ENCODE data around the gene IZUMO2.
"Not testable (repeated sequence)": the region's sequence is repeated elsewhere in the genome, so short reads cannot be mapped to it uniquely, and the experiment has no call there.

Gene IZUMO2

DNA sequence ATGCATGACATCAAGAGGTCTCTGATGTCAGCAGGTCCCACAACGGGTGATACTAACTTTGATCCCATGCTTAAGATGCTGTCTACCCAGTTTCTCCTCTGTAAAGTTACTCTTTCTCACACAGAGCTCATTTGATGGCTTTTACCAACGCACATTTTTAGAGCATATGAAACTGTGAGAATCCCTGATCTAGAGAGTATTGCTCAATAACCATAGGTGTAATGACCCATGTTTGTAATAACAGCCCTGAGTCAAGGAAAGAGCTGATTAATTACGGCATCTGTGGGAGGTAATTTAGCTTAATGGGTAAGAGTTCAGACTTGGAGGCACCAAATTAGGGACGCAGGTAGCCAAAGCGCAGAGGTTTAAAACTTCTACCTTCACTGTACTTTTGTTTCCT is 18.0 kb upstream of the IZUMO2 start:
- no peak for DNase-seq

DNA sequence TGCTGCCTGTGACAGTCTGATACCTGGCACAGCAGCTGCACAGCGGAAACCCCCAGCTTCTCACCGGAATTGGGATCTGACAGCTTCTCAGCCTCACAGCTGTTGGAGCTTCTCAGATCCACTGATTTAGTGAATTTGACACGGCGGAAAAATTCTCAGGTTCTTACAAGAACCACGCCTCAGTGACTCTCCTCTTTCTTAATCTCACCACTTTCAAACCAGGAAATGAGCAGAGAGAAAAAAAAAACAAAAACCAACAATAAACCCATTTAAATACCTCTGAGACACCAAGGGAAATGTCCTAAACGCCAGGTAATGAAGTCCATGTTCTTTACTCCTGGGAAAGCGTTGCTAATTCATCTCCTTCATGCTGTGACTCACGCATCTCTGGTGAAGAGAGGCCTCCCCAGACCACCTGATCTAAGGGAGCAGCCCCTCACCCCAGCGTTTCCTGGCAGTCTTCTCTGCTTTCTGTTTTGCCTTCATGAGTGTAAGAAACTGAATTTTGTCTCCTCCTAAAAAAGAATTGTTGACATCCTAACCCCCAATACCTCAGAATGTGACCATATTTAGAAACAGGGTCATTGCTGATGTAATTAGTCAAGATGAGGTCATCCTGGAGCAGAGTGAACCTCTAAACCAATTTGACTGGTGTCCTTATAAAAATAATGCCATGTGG is 15.9 kb upstream of the IZUMO2 start:
- DNase-seq: no peak

DNA sequence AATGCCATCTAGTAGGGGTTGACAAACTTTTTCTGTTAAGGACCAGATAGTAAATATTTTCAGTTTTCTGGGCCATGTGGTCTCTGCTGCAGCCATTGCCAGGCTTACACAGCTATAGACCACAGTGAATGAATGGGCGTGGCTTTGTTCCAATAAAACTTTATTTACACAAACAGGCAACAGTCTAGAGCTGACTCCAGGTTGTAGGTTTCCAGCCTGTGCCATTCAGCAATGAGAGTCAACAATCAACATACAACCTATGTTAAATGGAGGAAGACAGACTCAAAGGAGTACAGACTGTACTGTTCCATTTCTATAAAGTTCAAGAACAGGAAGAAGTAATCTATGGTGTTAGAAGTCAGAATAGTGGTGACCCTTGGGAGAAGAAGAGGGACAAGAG is 15.2 kb upstream of the IZUMO2 start:
- no peak for DNase-seq

DNA sequence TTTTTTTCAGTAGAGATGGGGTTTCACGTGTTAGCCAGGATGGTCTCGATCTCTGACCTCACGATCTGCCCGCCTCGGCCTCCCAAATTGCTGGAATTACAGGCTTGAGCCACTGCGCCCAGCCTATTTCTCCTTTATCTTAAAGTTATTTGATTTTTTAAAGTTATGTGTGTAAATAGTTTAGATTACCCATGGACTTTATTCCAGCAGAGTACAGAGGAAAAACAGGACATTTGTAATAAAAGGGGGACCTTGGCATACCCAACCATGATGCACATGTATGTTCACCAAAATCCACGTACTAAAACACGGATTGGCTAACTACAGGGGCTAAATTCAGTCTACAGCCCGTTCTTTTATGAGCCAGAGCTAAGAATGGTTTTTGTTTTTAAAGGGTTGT is 13.7 kb upstream of the IZUMO2 start:
- DNase-seq: no peak

DNA sequence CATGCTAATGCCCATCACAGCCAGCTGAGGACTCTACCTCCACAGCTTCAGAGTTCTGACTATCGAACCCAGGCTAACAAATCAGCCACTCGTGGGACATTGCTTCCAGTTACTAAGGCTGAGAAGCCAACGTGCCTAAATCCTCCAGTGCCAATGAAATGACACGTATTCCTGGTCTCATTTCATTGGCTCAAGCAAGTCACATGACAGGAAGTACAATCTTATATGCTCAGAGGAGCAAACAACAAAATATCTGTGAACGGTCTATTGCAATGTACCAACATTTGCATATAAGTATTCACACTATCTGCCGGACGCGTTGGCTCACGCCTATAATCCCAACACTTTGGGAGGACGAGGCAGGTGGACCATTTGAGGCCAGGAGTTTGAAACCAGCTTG is 12.8 kb upstream of the IZUMO2 start:
- DNase-seq: no peak

GRCh38 chr19:50174100-50174793 is 11.2 kb upstream of the IZUMO2 start:
- DNase-seq: no peak

DNA sequence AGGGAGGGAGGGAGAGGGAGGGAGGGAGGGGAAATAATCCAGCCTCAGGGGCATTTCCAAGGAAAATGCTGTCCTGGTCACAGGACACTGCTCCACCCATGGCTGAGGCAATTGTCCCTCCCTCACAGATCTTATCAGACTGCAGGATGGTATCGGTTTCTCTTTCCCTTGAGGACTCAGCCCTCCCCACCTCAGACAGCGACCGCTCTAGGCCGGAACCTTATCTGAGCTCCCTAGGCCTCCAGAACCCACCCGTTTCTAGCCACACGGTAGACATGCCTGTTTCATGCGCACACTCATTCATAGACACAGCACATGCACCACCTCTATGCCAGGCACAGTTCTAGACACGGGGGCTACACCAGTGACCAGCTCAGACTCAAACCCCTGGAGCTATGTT is 10.0 kb upstream of the IZUMO2 start:
- no peak for DNase-seq

DNA sequence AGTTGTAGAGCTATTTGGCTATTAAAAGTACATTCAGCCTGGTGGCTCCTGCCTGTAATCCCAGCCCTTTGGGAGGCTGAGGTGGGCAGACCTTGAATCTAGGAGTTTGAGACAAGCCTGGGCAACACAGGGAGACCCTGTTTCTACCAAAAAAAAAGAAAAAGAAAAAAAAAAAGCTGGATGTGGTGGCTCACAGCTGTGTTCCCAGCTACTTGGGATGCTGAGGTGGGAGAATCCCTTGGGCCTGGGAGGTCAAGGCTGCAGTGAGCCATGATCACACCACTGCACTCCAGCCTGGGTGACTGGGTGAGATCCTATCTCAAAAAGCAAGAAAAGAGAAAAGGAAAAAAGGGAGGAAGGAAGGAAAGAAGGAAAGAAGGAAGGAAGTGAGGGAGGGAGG is 9.6 kb upstream of the IZUMO2 start:
- no peak for DNase-seq

DNA sequence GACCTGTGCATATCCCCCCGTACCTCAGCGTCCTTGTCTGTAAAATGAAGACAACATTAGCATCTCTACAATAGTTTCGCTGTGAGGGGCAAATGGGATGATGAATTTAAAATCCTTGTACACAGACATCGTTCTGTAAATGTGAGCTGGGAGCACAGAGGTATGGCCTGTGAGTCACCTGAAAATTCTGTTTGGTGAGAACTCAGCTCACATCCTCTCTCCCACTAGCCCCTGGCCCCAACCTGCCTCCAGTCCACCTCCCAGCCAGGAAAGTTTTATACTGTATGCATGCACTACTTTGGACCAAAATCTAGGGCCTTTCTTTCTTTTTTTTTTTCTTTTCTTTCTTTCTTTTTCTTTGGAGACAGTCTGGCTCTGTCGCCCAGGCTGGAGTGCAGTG is 8.7 kb upstream of the IZUMO2 start:
- no peak for DNase-seq

DNA sequence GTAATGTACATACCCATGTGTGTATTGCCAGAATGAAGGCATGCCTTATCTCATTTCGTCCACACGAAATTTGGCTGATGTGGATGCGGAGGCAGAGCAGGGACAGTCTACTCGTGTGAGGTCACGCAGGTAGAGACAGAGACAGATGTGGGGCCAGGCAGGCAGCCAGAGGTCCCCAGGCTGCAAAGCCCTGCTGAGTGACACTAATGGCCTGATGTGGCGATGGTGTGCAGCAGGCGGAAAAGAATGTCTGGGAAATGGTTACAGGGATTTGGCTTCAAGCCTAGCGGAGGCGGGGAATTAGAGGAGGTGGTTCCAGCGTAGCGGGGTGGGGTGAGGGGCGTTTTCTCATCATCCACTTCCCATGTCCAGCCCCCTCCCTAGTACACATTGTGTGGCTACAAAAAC is 4.2 kb upstream of the IZUMO2 start:
- DNase-seq: no peak

- DNase-seq: no peak
These were observed 4.0 kb downstream of the IZUMO2 start for GRCh38 chr19:50159078-50159477.

DNA sequence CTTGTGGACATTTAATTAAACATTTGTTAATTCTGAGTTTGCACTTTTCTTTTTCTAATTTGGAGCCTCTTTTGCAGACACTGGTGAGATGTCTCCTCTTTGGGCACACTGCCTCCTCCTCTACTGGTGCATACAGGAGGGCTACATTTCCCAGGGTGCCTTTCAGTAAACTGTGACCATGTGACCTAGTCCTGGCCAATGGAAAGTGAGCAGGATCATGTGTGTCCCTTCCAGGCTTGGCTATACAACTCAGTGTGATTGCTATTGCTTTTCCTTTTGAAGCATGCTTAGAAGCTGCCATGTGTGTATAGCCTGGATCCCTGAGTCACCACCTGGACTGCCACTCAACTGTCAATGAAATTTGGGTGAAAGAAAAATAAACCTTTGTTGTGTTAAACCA is 4.5 kb downstream of the IZUMO2 start:
- DNase-seq: no peak

DNA sequence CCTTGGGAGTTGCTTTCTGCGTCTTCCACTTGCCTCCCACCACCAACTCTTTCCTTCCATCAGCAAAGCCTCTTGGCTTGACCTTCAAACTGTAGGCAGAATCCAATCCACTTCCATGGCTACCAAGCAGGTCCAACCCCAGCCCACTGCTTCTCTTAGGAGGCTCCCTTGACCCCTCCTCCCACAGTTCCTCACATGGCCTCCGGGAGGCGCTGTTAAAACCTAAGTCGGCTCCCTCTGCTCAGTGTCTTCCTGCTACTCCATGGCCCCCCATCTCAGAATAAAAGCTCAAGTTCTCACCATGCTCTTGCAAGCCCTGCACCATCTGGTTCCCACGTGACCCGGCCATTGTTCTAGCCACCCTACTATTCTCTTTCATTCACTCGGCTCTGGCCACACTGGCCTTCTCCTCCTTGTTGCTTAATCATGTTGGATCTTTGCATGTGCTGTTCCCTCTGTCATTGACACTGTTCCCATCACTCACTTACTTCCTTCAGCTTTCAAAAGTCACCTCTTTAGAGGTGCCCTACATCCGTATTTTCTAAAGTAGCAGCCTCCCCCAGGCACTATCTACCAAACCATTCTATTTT is 7.5 kb downstream of the IZUMO2 start:
- DNase-seq: no peak

DNA sequence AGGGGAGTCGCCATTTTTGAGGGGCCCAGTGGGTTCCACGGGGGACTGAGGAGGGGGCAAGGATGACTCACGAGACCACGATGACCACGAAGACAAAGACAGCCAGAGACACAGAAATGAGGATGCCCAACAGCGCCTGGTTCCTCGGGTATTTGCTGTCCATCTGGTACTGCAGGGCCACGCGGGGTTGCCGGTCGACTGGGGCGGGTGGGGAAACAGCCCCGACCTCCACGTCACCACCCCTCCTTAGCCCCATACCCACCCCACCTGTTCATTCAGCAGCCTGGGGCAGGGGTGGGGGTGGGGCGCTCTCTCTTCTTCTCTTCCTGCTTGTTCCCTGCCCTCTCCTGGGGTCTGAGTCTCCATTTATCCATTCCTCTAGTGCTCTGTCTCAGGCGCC is 8.6 kb downstream of the IZUMO2 start:
- DNase-seq: no peak

GRCh38 chr19:50152578-50152977 is 10.5 kb downstream of the IZUMO2 start:
- no peak for DNase-seq

- DNase-seq: no peak
These were observed 14.6 kb downstream of the IZUMO2 start for GRCh38 chr19:50148528-50148927.

DNA sequence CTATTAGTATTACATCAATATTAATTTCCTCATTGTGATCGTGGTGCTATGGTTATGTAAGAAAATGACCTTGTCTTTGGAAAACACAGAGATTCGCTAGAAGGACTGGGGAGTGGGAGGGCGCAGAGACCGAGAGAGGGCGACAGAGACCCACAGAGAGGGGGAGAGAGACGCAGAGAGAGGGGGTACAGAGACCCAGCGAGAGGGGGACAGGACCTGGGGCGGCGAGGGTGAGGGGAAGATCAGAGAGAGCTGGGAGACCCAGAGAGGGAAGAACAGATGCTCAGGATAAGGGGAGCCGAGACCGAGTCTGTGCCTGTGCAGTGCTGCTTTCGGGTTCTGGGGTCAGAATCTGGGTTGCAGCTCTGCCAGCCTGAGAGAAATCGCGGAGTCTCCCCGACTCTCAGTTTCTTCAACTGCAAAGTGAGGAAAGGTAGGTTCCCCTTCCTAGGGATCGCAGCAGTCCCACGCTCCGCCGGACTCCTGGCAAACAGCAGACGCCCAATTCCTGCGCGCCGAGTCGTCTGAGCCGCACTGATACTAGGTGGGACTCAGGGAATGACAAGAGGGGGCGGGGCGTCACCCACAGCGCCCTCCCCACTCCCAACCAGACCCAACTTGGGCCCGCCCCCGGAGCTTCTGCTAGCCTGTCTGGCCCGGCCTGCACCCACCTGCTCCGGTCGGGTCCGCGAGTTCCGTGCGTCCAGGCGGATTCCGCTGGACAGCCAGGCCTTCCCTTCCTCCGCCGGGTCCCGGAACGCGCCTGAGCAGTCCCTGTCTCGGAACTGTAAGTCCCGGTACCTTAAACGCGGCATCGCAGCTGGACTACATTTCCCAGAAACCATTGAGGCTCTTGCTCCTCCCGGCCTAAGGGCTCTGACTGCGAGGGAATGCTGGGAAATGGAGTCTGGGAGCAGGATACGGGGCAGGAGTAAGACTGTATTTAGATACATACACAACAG is 15.3 kb downstream of the IZUMO2 start:
- peak; percentile 55 for DNase-seq

GRCh38 chr19:50141921-50142320 is 21.2 kb downstream of the IZUMO2 start:
- DNase-seq: not testable (repeated sequence)

- not testable (repeated sequence) for DNase-seq
These were observed 22.8 kb downstream of the IZUMO2 start for GRCh38 chr19:50140118-50140845.

- DNase-seq: not testable (repeated sequence)
These were observed 26.3 kb downstream of the IZUMO2 start for GRCh38 chr19:50136603-50137365.

GRCh38 chr19:50135856-50136602 is 27.1 kb downstream of the IZUMO2 start:
- not testable (repeated sequence) for DNase-seq

Measured in activated effector memory CD4-positive, alpha-beta T cell treated with Interleukin-2 at 50 U/mL for 16 hours (primary cell).